ENCODE data around the gene LUC7L.

Gene LUC7L

GRCh38 chr16:143047-143446, 86.2 kb downstream of the LUC7L start:
- no peak for DNase-seq (ENCODE audit: low read depth)

- no peak for DNase-seq (ENCODE audit: low read depth)
Measured at GRCh38 chr16:142405-142967, 86.8 kb downstream of the LUC7L start.

GRCh38 chr16:140175-140857, 88.9 kb downstream of the LUC7L start:
- DNase-seq (ENCODE audit: low read depth): no peak
